CD4-positive, alpha-beta T cell (primary cell): Measurements from ENCODE around the gene MADCAM1. TPM values are rescaled to one million over a fixed set of nuclear protein-coding genes. Genes with fewer than 3 reads are reported as not detected.
A peak's percentile ranks its signal among the peaks of the same experiment; 100 is the strongest.

Source experiments
- ATAC-seq: fragments of 200-7000 bp; cut with Tn5 transposase; one replicate; pipeline ENCODE4 v1.10.0; 2022; ENCODE audit warnings: mild to moderate bottlenecking; ENCODE audit not compliant: poor library complexity
- CTCF ChIA-PET: fragments of 350-600 bp; sonication (Branson Sonifier 250); formaldehyde crosslinking; loops from one replicate; lab custom pipeline; 2021; ENCODE audit warnings: antibody characterized with exemption, inconsistent platforms; lab: Charles Lee
- POLR2A ChIA-PET: fragments of 350-600 bp; sonication (Branson Sonifier 250); formaldehyde crosslinking; loops from one replicate; lab custom pipeline; 2021; ENCODE audit warnings: antibody characterized with exemption, inconsistent platforms; lab: Charles Lee
- DNase-seq, 14 experiments: peaks; one replicate each; pipeline ENCODE4 v3.0.0-alpha.2; 2013 to 2020; ENCODE audit warnings: mixed read lengths in 2 of 14
- H3K27ac ChIP-seq, 2 donors: one replicate each; pipeline versions ENCODE4 v1.5.1 to v1.7.0; 2013; ENCODE audit warnings: low read length in 2 of 2, low read depth in 1 of 2, mild to moderate bottlenecking in 1 of 2
- H3K27me3 ChIP-seq, 2 experiments: 1 replicate in 1 of 2; 2 replicates in 1 of 2; pipeline versions ENCODE4 v1.6.1 to v1.7.0; 2013; ENCODE audit warnings: low read length in 2 of 2, control low read depth in 1 of 2, mild to moderate bottlenecking in 1 of 2, moderate library complexity in 1 of 2; ENCODE audit not compliant: insufficient read depth in 2 of 2, control insufficient read depth in 1 of 2
- H3K36me3 ChIP-seq: one replicate; pipeline ENCODE4 v1.6.1; 2013; ENCODE audit warnings: low read length, control low read depth; ENCODE audit not compliant: insufficient read depth
- H3K4me1 ChIP-seq: one replicate; pipeline ENCODE4 v1.6.1; 2013; ENCODE audit warnings: low read length, control low read depth; ENCODE audit not compliant: insufficient read depth
- H3K4me3 ChIP-seq: one replicate; pipeline ENCODE4 v1.5.1; 2013; ENCODE audit warnings: mild to moderate bottlenecking, low read length, moderate library complexity
- H3K9me3 ChIP-seq, 2 experiments: 1 replicate in 1 of 2; 2 replicates in 1 of 2; pipeline versions ENCODE4 v1.6.1 to v1.7.0; 2013; ENCODE audit warnings: low read length in 2 of 2, mild to moderate bottlenecking in 2 of 2, control low read depth in 1 of 2, moderate library complexity in 1 of 2; ENCODE audit not compliant: control insufficient read depth in 1 of 2, insufficient read depth in 1 of 2
- H3K27ac Mint-ChIP-seq: one replicate; pipeline ENCODE4 v1.8.0; 2020; ENCODE audit warnings: mixed read lengths
- H3K27me3 Mint-ChIP-seq: one replicate; pipeline ENCODE4 v1.8.0; 2021; ENCODE audit warnings: mixed read lengths
- H3K36me3 Mint-ChIP-seq: one replicate; pipeline ENCODE4 v1.8.0; 2021; ENCODE audit warnings: low read depth, mixed read lengths
- H3K4me1 Mint-ChIP-seq: one replicate; pipeline ENCODE4 v1.8.0; 2021; ENCODE audit warnings: low read depth, mixed read lengths
- H3K4me3 Mint-ChIP-seq: one replicate; pipeline ENCODE4 v1.8.0; 2020; ENCODE audit warnings: mild to moderate bottlenecking, mixed read lengths
- H3K9me3 Mint-ChIP-seq: one replicate; pipeline ENCODE4 v1.8.0; 2020; ENCODE audit warnings: mixed read lengths
- intact Hi-C, 2 experiments: fragments of 100-400 bp; cut with DNase I in 1 of 2; cut with micrococcal nuclease in 1 of 2; formaldehyde crosslinking; loops; one replicate each; pipeline versions ENCODE4 v1.15.1 to v1.9.0; 2023 to 2025; cut with DNase I, micrococcal nuclease
- total RNA-seq, 174 experiments: library from RNA in 2 of 174; stranded (reverse) in 2 of 174; gene quantifications; one replicate each; pipeline ENCODE4 v1.2.3 and lab custom pipeline; 2021 to 2026
- TF ChIP-seq, protein P1 (sequence below): fragments of 200-600 bp; IDR thresholded peaks from one replicate; pipeline ENCODE4 v1.8.0; 2022; ENCODE audit warnings: antibody characterized with exemption, mild to moderate bottlenecking

MADCAM1 gene
- total RNA-seq, 2 experiments from 2014 or later, result 0.20 to 0.91 TPM

DNA sequence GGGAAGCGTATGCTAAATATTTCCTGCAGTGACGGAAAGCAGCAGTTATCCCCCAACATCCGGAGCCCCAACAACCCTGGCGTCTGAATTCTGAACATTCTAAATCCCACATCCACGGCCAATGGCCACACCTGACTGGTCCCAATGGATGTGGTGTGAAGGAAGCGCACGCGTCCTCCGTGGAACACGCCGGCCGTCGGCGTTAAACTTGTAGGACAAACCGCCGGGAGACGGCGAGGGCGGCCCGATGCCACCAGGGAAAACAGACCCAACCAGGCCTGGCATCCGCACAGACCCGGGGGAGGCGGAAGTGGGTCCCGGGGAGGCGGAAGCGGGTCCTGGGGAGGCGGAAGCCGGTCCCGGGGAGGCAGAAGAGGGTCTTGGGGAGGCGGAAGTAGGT is 38.6 kb upstream of the MADCAM1 start:
- peaks cover 22 to 28% of the 10 kb centered on the region in 2 experiments for H3K27me3 ChIP-seq
- H3K4me1 ChIP-seq, result peaks cover 19% of the 10 kb centered on the region
- Mint-ChIP-seq H3K27me3 (peaks cover 20% of the 10 kb centered on the region), H3K4me1 (peaks cover 10% of the 10 kb centered on the region), H3K27ac (no peak overlapping the region), H3K36me3 (no peaks in the 10 kb centered on the region), H3K4me3 (no peak overlapping the region), H3K9me3 (no peaks in the 10 kb centered on the region)
- no peak overlapping the region for H3K4me3 ChIP-seq
- no peak overlapping the region for H3K27ac ChIP-seq
- ATAC-seq (no peak), DNase-seq (no peak)
- POLR2A ChIA-PET, result no interaction called here
- CTCF ChIA-PET, result no interaction called here
- intact Hi-C loops, result no loop called here
- TF ChIP-seq, protein P1, sequence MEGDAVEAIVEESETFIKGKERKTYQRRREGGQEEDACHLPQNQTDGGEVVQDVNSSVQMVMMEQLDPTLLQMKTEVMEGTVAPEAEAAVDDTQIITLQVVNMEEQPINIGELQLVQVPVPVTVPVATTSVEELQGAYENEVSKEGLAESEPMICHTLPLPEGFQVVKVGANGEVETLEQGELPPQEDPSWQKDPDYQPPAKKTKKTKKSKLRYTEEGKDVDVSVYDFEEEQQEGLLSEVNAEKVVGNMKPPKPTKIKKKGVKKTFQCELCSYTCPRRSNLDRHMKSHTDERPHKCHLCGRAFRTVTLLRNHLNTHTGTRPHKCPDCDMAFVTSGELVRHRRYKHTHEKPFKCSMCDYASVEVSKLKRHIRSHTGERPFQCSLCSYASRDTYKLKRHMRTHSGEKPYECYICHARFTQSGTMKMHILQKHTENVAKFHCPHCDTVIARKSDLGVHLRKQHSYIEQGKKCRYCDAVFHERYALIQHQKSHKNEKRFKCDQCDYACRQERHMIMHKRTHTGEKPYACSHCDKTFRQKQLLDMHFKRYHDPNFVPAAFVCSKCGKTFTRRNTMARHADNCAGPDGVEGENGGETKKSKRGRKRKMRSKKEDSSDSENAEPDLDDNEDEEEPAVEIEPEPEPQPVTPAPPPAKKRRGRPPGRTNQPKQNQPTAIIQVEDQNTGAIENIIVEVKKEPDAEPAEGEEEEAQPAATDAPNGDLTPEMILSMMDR, result no peak
- H3K9me3 ChIP-seq, result peaks cover 0 to 21% of the 10 kb centered on the region in 2 experiments
- H3K36me3 ChIP-seq, result no peaks in the 10 kb centered on the region

DNA sequence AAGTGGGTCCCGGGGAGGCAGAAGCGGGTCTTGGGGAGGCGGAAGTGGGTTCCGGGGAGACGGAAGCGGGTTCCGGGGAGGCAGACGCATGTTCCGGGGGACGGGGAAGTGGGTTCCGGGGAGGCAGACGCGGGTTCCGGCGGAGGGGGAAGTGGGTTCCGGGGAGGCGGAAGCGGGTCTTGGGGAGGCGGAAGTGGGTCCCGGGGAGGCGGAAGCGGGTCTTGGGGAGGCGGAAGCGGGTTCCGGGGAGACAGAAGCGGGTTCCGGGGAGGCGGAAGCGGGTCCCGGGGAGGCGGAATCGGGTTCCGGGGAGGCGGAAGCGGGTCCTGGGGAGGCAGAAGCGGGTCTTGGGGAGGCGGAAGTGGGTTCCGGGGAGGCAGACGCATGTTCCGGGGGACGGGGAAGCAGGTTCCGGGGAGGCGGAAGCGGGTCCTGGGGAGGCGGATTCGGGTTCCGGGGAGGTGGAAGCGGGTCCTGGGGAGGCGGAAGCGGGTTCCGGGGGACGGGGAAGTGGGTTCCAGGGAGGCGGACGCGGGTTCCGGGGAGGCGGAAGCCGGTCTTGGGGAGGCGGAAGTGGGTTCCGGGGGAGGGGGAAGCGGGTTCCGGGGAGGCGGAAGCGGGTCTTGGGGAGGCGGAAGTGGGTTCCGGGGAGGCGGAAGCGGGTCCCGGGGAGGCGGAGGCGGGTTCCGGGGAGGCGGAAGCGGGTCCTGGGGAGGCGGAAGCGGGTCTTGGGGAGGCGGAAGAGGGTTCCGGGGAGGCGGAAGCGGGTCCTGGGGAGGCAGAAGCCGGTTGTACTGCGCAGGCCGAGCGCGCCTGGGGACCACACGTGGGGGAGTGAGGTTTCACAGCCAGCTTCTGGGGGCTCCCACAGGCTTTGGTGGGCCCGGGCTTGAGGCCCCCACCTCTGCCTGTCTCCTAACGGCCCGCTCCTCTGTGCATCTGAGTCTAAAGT is 37.9 kb upstream of the MADCAM1 start:
- Histone ChIP-seq H3K9me3 (peaks cover 0 to 24% of the 10 kb centered on the region in 2 experiments), H3K4me3 (no peak overlapping the region), H3K4me1 (peaks cover 19% of the 10 kb centered on the region), H3K36me3 (no peaks in the 10 kb centered on the region), H3K27me3 (peaks cover 27 to 28% of the 10 kb centered on the region in 2 experiments), H3K27ac (no peak overlapping the region)
- Mint-ChIP-seq H3K4me1 (peaks cover 10% of the 10 kb centered on the region), H3K27me3 (peaks cover 23% of the 10 kb centered on the region), H3K27ac (no peak overlapping the region), H3K36me3 (no peaks in the 10 kb centered on the region), H3K9me3 (no peaks in the 10 kb centered on the region), H3K4me3 (no peak overlapping the region)
- ChIA-PET CTCF (no interaction called here), POLR2A (no interaction called here)
- intact Hi-C loops, result no loop called here
- TF ChIP-seq, protein P1, result no peak
- no peak for ATAC-seq
- no peak for DNase-seq

DNA sequence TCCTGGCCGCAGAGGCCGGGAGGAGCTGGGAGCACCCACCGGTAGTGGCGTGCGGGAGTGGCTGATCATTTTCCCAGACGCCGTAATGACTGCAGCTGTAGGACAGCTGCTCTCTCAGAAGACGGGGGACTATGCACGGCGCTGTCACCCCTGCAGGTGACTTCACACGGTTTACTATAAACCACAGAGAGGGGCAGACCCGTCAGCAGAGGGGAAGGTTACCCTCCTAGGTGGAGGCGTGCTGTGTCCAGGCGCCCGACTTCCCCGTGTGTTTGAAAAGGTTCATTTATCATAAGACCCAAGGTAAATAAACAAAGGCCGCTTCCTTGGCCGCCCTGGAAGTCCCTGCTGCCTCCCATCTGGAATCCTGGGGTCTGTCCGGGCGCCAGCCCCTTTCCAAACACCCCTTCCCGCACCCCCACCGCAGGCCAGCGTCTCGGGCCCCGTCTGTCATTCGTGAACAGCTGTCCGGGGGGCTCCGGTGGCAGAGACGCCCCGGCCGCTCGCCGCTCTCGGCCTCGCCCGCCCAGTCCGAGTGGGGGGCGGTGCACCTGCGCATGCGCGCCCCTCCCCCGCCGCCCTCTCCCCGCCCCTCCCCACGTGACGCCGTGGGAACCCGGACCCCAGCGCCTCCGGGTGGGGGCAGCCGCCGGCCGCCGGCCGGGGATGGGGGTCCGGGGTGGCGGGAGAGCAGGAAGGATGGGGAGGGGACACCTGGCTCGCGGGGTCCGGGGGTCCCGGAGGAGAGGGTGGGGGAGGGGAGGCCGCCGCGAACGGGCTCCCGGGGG is 36.4 kb upstream of the MADCAM1 start:
- peaks cover 10% of the 10 kb centered on the region for H3K4me1 Mint-ChIP-seq
- peaks cover 28 to 33% of the 10 kb centered on the region in 2 experiments for H3K27me3 ChIP-seq
- intact Hi-C loops, result no loop called here

More for the DNA sequence above, 36.4 kb upstream of the MADCAM1 start:
- Mint-ChIP-seq H3K9me3 (no peaks in the 10 kb centered on the region), H3K4me3 (peak overlapping the region; percentile 84), H3K27me3 (peaks cover 27% of the 10 kb centered on the region), H3K27ac (no peak overlapping the region), H3K36me3 (no peaks in the 10 kb centered on the region)
- Histone ChIP-seq H3K9me3 (peaks cover 0 to 28% of the 10 kb centered on the region in 2 experiments), H3K36me3 (no peaks in the 10 kb centered on the region), H3K4me1 (peaks cover 19% of the 10 kb centered on the region), H3K27ac (no peak overlapping the region), H3K4me3 (no peak overlapping the region)
- DNase-seq (peak in 4 of 14 experiments; percentile 10 to 16 (median 12)), ATAC-seq (peak; percentile 49)
- POLR2A ChIA-PET, result interaction anchor here (1.0 kb wide), 1 partner anchor 46 kb away, joined by 4 read pairs; no protein-coding TSS in a partner anchor
- CTCF ChIA-PET, result no interaction called here
- TF ChIP-seq, protein P1, result no peak
